ACC112 (cell line): ENCODE measurements around the gene ANAPC2.

ENCODE experiments used
- H2AFZ ChIP-seq: fragments of 200-600 bp; sonication (generic); one replicate; pipeline ENCODE4 v1.6.0; 2017; ENCODE audit warnings: antibody characterized with exemption, low read length; ENCODE audit not compliant: unreplicated experiment
- H3K27ac ChIP-seq: fragments of 200-600 bp; sonication (generic); 2 replicates; pipeline ENCODE4 v1.5.1; 2014; ENCODE audit warnings: low read depth, mild to moderate bottlenecking, antibody characterized with exemption, low read length, moderate library complexity
- H3K27me3 ChIP-seq: fragments of 200-600 bp; sonication (generic); 2 replicates; pipeline ENCODE4 v1.6.1; 2014; ENCODE audit warnings: mild to moderate bottlenecking, antibody characterized with exemption, low read length, moderate library complexity, mixed read lengths; ENCODE audit not compliant: insufficient read depth
- H3K36me3 ChIP-seq: fragments of 200-600 bp; sonication (generic); 2 replicates; pipeline ENCODE4 v1.6.1; 2016; ENCODE audit warnings: mild to moderate bottlenecking, antibody characterized with exemption, low read length, moderate library complexity, mixed read lengths; ENCODE audit not compliant: insufficient read depth
- H3K4me1 ChIP-seq: fragments of 200-600 bp; sonication (generic); one replicate; pipeline ENCODE4 v1.6.1; 2016; ENCODE audit warnings: low read length, mixed read lengths; ENCODE audit not compliant: insufficient read depth, unreplicated experiment, control insufficient read depth
- H3K4me3 ChIP-seq: fragments of 200-600 bp; sonication (generic); 2 replicates; pipeline ENCODE4 v1.5.1; 2014; ENCODE audit warnings: mild to moderate bottlenecking, low read depth, low read length
- H3K79me2 ChIP-seq: fragments of 200-600 bp; sonication (generic); one replicate; pipeline ENCODE4 v1.6.0; 2016; ENCODE audit warnings: low read length; ENCODE audit not compliant: control insufficient read depth, unreplicated experiment, insufficient read depth

ANAPC2 gene

DNA sequence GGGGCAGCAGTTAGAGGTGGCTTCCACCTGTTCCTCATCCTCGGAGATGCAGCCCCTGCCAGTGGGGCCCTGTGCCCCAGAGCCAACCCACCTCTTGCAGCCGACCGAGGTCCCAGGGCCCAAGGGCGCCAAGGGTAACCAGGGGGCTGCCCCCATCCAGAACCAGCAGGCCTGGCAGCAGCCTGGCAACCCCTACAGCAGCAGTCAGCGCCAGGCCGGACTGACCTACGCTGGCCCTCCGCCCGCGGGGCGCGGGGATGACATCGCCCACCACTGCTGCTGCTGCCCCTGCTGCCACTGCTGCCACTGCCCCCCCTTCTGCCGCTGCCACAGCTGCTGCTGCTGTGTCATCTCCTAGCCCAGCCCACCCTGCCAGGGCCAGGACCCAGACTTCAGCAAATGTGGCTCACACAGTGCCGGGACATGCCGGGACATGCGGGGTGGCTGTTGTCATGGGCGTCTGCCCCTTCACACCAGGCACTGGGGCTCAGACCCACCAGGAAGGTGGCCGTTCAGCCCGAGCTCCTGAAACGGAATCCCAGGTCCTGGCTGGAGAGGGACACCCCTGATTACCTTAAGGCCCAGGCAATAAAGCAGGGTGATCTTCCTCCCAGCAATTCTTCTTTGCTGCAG is 37.5 kb upstream of the ANAPC2 start:
- H3K27me3 ChIP-seq, result no peaks in the 10 kb centered on the region
- no peaks in the 10 kb centered on the region for H3K79me2 ChIP-seq
- H2AFZ ChIP-seq, result no peak overlapping the region
- no peaks in the 10 kb centered on the region for H3K36me3 ChIP-seq
- no peak overlapping the region for H3K4me3 ChIP-seq
- peaks cover 29% of the 10 kb centered on the region for H3K4me1 ChIP-seq
- no peak overlapping the region for H3K27ac ChIP-seq

DNA sequence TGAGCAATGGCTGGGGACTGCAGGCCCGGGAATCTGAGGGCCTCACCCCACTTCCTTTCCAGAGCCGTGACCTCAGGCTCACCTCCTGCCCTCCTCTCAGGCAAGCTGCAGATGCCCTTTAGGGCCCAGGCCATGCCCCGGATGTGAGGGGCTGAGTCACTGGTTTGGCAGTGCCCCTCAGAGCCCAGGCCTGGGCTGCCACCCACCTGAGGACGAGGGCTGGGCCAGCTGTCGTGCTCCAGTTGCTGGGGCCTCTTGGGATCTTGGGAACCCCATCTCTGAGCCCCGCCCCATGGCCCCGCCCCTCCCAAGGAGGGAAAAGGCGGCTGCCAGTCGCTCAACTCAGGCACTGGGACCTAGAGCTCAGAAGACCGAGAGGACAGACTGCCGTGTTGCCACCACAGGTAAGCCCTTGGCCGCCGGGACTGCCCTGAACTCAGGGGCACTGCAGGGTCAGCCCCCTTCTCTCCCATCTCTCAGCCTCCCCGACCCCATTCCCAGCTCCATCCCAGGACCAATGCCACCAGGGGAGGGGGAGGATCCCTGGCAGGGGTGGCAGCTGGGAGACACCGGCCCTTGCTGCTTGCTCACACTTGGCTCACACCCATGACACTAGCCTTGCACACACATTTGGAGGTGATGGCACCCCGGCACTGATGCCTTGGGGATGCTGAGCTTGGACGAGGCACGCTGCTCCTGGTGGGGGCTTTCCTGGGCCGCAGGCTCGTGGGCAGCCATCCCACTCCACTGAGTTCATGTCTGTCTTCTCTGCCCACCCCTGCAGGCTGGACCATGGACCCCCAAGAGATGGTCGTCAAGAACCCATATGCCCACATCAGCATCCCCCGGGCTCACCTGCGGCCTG is 36.7 kb upstream of the ANAPC2 start, which contains the start of gene CYSRT1:
Gene CYSRT1 (plus strand): TSS at position 345 of the 865 bp plus-strand sequence. CDS start 448 bp downstream, at position 793.
- Histone ChIP-seq H3K4me1 (peaks cover 29% of the 10 kb centered on the region), H2AFZ (no peak within 1 kb of the TSS), H3K36me3 (no peaks in the 10 kb centered on the region), H3K27ac (peak within 1 kb of the TSS; percentile 34; the same call in 1 of the 2 replicates), H3K27me3 (no peaks in the 10 kb centered on the region), H3K79me2 (no peaks in the 10 kb centered on the region), H3K4me3 (peak within 1 kb of the TSS; percentile 85)

- H2AFZ ChIP-seq, result peak overlapping the region; percentile 54
- H3K27me3 ChIP-seq, result no peaks in the 10 kb centered on the region
- H3K27ac ChIP-seq, result peak overlapping the region; percentile 34; the same call in 1 of the 2 replicates
- peaks cover 37% of the 10 kb centered on the region for H3K4me1 ChIP-seq
- H3K79me2 ChIP-seq, result no peaks in the 10 kb centered on the region
- peak overlapping the region; percentile 85 for H3K4me3 ChIP-seq
- no peaks in the 10 kb centered on the region for H3K36me3 ChIP-seq
These were observed 35.0 kb upstream of the ANAPC2 start for GRCh38 chr9:137223078-137223970.

DNA sequence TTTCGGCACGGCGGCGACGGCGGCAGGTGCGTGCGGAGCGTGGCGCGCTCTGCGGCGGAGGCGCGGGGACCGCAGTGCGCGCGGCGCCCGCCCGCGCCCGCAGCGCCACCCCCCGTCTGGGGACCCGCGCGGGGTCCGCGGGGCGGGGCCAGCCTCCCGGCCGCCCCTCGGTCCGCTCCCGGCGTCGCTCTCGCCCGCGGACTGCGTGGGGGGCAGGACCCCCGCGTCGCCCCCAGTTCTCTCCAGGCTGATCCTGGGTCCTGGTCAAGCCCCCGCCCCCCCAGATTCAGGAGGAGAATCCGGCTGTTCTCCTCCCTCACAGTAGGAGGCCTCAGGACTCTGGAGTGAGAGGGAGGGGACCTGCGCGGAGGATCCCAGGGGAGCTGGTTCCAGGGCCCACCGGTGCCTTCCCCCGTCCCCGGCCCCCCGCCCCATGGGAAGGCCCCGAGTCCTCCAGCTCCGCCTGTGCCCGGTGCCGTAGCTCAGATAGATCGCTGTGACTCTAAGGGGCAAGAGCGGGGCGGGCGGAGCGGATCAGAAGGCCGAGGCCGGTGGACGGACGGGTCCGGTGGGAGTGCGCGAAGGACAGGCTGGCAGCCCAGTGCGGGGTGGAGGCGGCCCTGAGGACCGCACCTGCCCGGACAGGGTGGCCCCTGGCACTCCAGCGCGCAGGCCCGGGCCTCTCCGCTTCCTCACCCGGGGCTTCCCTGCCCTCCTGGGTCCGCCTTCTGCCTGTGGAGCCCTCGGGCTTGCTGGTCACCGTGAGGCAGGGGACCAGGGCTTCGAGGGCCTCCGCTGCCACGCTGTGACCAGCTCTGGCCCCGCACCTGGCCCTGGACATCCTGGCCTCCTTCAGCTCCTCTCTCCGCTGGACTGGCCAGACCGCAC is 34.1 kb upstream of the ANAPC2 start, which contains the start of gene RNF208:
Gene RNF208 (minus strand): TSS at position 51 of the 888 bp plus-strand sequence. CDS start 1,028 bp downstream, outside the sequence.
- H3K27me3 ChIP-seq, result no peaks in the 10 kb centered on the region
- H3K36me3 ChIP-seq, result no peaks in the 10 kb centered on the region
- H3K4me3 ChIP-seq, result peak within 1 kb of the TSS; percentile 85
- peaks cover 43% of the 10 kb centered on the region for H3K4me1 ChIP-seq
- H3K27ac ChIP-seq, result no peak within 1 kb of the TSS
- peak within 1 kb of the TSS; percentile 54 for H2AFZ ChIP-seq
- H3K79me2 ChIP-seq, result no peaks in the 10 kb centered on the region

- no peaks in the 10 kb centered on the region for H3K79me2 ChIP-seq
- no peaks in the 10 kb centered on the region for H3K36me3 ChIP-seq
- H3K27ac ChIP-seq, result no peak overlapping the region
- H3K27me3 ChIP-seq, result no peaks in the 10 kb centered on the region
- H2AFZ ChIP-seq, result no peak overlapping the region
- H3K4me3 ChIP-seq, result no peak overlapping the region
- peaks cover 44% of the 10 kb centered on the region for H3K4me1 ChIP-seq
These were observed 33.2 kb upstream of the ANAPC2 start for GRCh38 chr9:137221506-137222111.

DNA sequence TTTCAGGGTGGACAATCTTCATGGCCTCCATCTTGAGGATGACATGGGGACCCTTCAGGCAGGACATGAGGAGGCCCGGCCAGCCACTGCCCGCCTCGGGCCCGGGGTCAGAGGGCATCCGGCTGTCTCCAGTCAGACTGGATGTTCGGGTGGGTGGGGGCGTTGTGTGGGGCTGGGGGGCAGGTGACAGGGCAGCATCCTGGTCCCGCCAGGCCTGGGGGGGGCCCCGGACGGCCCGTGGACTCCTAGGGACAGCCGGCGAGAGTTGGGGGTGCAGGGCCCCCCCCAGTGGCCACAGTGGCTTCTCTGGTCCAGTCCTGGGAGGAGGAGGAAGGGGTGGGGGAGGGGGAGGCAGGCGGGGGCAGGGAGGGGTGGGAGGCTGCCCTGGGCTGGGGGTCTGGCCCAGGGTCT is 32.7 kb upstream of the ANAPC2 start:
- H3K27ac ChIP-seq, result no peak overlapping the region
- H3K79me2 ChIP-seq, result no peaks in the 10 kb centered on the region
- H2AFZ ChIP-seq, result no peak overlapping the region
- no peaks in the 10 kb centered on the region for H3K36me3 ChIP-seq
- H3K4me1 ChIP-seq, result peaks cover 46% of the 10 kb centered on the region
- no peaks in the 10 kb centered on the region for H3K27me3 ChIP-seq
- H3K4me3 ChIP-seq, result no peak overlapping the region

DNA sequence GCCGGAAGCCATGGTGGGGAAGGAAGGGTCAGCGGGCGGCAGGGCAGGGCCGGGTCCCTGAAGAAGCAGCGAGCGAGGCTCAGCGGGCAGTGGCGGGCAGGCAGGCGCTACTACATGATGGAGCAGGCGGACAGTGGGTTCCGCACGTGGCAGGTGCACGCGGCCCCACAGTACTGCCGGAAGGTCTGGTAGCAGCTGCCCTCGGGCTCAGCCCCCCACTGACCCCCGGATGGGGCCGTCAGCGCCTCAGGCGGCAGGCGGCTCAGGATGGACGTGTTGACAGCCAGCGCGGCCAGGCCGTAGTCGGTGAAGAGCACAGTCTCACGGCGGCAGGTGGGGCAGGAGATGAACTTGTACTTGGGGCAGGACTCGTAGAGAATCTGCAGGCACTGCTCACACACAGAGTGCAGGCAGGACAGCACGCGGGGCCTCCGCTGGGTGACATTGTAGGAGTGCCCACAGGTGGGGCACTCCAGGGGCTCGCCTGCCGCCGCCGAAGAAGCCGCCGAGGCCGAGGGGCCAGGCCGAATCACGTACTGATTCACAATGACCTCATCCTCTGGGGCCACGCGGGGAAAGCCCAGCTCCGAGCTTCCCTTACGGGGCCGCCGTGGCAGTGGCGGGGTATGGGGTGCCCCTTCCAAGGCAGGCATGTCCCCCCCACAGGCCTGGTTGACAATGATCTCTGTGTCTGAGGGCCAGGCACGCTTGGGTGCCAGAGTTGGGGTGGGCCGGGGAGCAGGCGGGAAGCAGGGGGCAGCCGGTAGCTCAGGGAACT is 32.1 kb upstream of the ANAPC2 start:
- Histone ChIP-seq H3K4me1 (peaks cover 46% of the 10 kb centered on the region), H3K4me3 (no peak overlapping the region)

GRCh38 chr9:137219757-137220316 is 31.5 kb upstream of the ANAPC2 start:
- Histone ChIP-seq H3K36me3 (no peaks in the 10 kb centered on the region), H3K79me2 (no peaks in the 10 kb centered on the region), H3K4me3 (no peak overlapping the region), H3K27me3 (no peaks in the 10 kb centered on the region), H2AFZ (no peak overlapping the region), H3K27ac (no peak overlapping the region), H3K4me1 (peaks cover 41% of the 10 kb centered on the region)

More for the DNA sequence above, 32.1 kb upstream of the ANAPC2 start:
- Histone ChIP-seq H3K79me2 (no peaks in the 10 kb centered on the region), H3K36me3 (no peaks in the 10 kb centered on the region), H3K27me3 (no peaks in the 10 kb centered on the region), H2AFZ (no peak overlapping the region), H3K27ac (no peak overlapping the region)
